Erythroblast (primary cell): ENCODE data around the gene SMIM29.

Experiments used
- GATA1 ChIP-seq: IDR thresholded peaks from 2 replicates; pipeline ENCODE4 v1.6.1; 2011; ENCODE audit warnings: low read depth, mild to moderate bottlenecking, control low read depth, low read length, moderate library complexity
- POLR2A ChIP-seq: IDR thresholded peaks from 2 replicates; pipeline ENCODE4 v1.6.1; 2011; ENCODE audit warnings: mild to moderate bottlenecking, low read length

- TF ChIP-seq POLR2A (no peak), GATA1 (no peak)
These were observed 14.0 kb downstream of the SMIM29 start for GRCh38 chr6:34234667-34235306.
